ENCODE results near the gene SLC35C1.

The SLC35C1 gene

GRCh38 chr11:45860348-45860747 is 55.4 kb downstream of the SLC35C1 start:
- H2AFZ ChIP-seq (ENCODE audit: low read length): no peak overlapping the region
- TF ChIP-seq CTCF (conservative IDR thresholded peaks at IDR 0.05; ENCODE audit: low read length) (no peak), EZH2phosphoT487 (IDR thresholded peaks at IDR 0.05; ENCODE audit: borderline replicate concordance) (no peak)
- H3K4me2 ChIP-seq (ENCODE audit: low read depth, low read length, poor library complexity, severe bottlenecking): no peak overlapping the region
- H3K27me3 ChIP-seq (ENCODE audit: insufficient read depth, low read length, poor library complexity, severe bottlenecking): no peaks in the 10 kb centered on the region
- no peak overlapping the region for H3K9ac ChIP-seq (ENCODE audit: low read depth, low read length, poor library complexity, severe bottlenecking)
- H3K4me3 ChIP-seq (ENCODE audit: low read length, poor library complexity, severe bottlenecking): no peak overlapping the region
- no peaks in the 10 kb centered on the region for H3K9me2 ChIP-seq (replicated peaks; ENCODE audit: low read depth, low read length)
- H3K79me2 ChIP-seq (ENCODE audit: insufficient read depth, low read length): peaks cover 8% of the 10 kb centered on the region; the same call in 1 of the 2 replicates
- H3K9me3 ChIP-seq (ENCODE audit: insufficient read depth, low read depth, low read length): no peaks in the 10 kb centered on the region
- peaks cover under 1% of the 10 kb centered on the region for H4K20me1 ChIP-seq (ENCODE audit: insufficient read depth, low read length, poor library complexity, severe bottlenecking)
- H3K4me1 ChIP-seq (ENCODE audit: insufficient read depth, low read length, poor library complexity, severe bottlenecking): no peaks in the 10 kb centered on the region
- H3F3A ChIP-seq (ENCODE audit: low read depth): no peaks in the 10 kb centered on the region
- H3K36me3 ChIP-seq (ENCODE audit: insufficient read depth, low read length): peaks cover 87% of the 10 kb centered on the region; the same call in 1 of the 2 replicates

GRCh38 chr11:45860764-45861510 is 56.0 kb downstream of the SLC35C1 start:
- no peaks in the 10 kb centered on the region for H3K9me2 ChIP-seq (replicated peaks; ENCODE audit: low read depth, low read length)
- no peak overlapping the region for H3K4me3 ChIP-seq (ENCODE audit: low read length, poor library complexity, severe bottlenecking)
- H3F3A ChIP-seq (ENCODE audit: low read depth): no peaks in the 10 kb centered on the region
- H3K36me3 ChIP-seq (ENCODE audit: insufficient read depth, low read length): peaks cover 93% of the 10 kb centered on the region; the same call in 1 of the 2 replicates
- peaks cover 2% of the 10 kb centered on the region; the same call in 1 of the 2 replicates for H3K79me2 ChIP-seq (ENCODE audit: insufficient read depth, low read length)
- no peak overlapping the region for H3K4me2 ChIP-seq (ENCODE audit: low read depth, low read length, poor library complexity, severe bottlenecking)
- H2AFZ ChIP-seq (ENCODE audit: low read length): no peak overlapping the region
- TF ChIP-seq CTCF (conservative IDR thresholded peaks at IDR 0.05; ENCODE audit: low read length): no peak
- no peak for TF ChIP-seq EZH2phosphoT487 (IDR thresholded peaks at IDR 0.05; ENCODE audit: borderline replicate concordance)
- H4K20me1 ChIP-seq (ENCODE audit: insufficient read depth, low read length, poor library complexity, severe bottlenecking): no peaks in the 10 kb centered on the region
- H3K27me3 ChIP-seq (ENCODE audit: insufficient read depth, low read length, poor library complexity, severe bottlenecking): no peaks in the 10 kb centered on the region
- no peaks in the 10 kb centered on the region for H3K9me3 ChIP-seq (ENCODE audit: insufficient read depth, low read depth, low read length)
- no peak overlapping the region for H3K9ac ChIP-seq (ENCODE audit: low read depth, low read length, poor library complexity, severe bottlenecking)
- no peaks in the 10 kb centered on the region for H3K4me1 ChIP-seq (ENCODE audit: insufficient read depth, low read length, poor library complexity, severe bottlenecking)

Data from Loucy (cell line).